Psoas muscle (tissue), 8 donors: ENCODE measurements around the gene ENTHD1. TPM values are rescaled to one million over a fixed set of nuclear protein-coding genes. Genes with fewer than 3 reads are reported as not detected.

Source experiments
- ATAC-seq, 4 donors: fragments of 200-7000 bp; cut with Tn5 transposase; one replicate each; pipeline ENCODE4 v1.9.1; 2020; ENCODE audit warnings: moderate library complexity in 3 of 4, mild to moderate bottlenecking in 2 of 4
- DNase-seq, 2 donors: peaks; one replicate each; pipeline ENCODE4 v3.0.0-alpha.2; 2020
- H3K27ac ChIP-seq: fragments of 200-600 bp; one replicate; pipeline ENCODE4 v1.8.0; 2022
- H3K27me3 ChIP-seq, 3 donors: fragments of 200-600 bp in 1 of 3; one replicate each; pipeline versions ENCODE4 v1.6.1 to v1.8.0; 2013 to 2022; ENCODE audit warnings: low read length in 2 of 3, mild to moderate bottlenecking in 2 of 3, moderate library complexity in 1 of 3; ENCODE audit not compliant: insufficient read depth in 3 of 3
- H3K36me3 ChIP-seq, 2 donors: fragments of 200-600 bp in 1 of 2; one replicate each; pipeline versions ENCODE4 v1.6.1 to v1.8.0; 2013 to 2022; ENCODE audit warnings: low read depth in 1 of 2, mild to moderate bottlenecking in 1 of 2, moderate library complexity in 1 of 2; ENCODE audit not compliant: insufficient read depth in 1 of 2
- H3K4me1 ChIP-seq: fragments of 200-600 bp; one replicate; pipeline ENCODE4 v1.8.0; 2022
- H3K4me3 ChIP-seq: fragments of 200-600 bp; one replicate; pipeline ENCODE4 v1.8.0; 2022; ENCODE audit warnings: mild to moderate bottlenecking
- H3K9me3 ChIP-seq: fragments of 200-600 bp; one replicate; pipeline ENCODE4 v1.8.0; 2022
- CTCF ChIP-seq: fragments of 200-600 bp; IDR thresholded peaks from one replicate; pipeline ENCODE4 v1.8.0; 2022; ENCODE audit warnings: antibody characterized with exemption
- WGBS, 3 donors: extraction: QIAGEN DNeasy Blood & Tissue Kit; methylation state at CpG; one replicate each; pipeline versions ENCODE4 v1.1.6 to v1.1.7; 2013; 5-methylcytosine and 5-hydroxymethylcytosine counted together
- intact Hi-C, 2 donors: fragments of 100-400 bp; cut with DNase I; formaldehyde crosslinking; loops; one replicate each; pipeline versions ENCODE4 v1.11.0 to v1.14.2; 2022
- polyA plus RNA-seq, 3 donors: library from polyadenylated mRNA; stranded (reverse); fragments of 200-250 nt; gene quantifications; one replicate each; pipeline ENCODE4 v1.2.3, GENCODE V29; 2013
- total RNA-seq, 4 donors: library from RNA; stranded (reverse); fragmentation: NEBNext Ultra II Directional in 2 of 4; extraction: Animal tissue kit (Norgen Biotek cat#: 25700) in 2 of 4; gene quantifications; one replicate each; pipeline versions ENCODE4 v1.2.1 to v1.2.4, GENCODE V29; 2021 to 2023
- donor health status: healthy with polysubstance abuse.
- donor health status: DM: no; HTN: no; CAD: no; lungs with moderate emphysema.
- donor health status: Bipolar disorder and iron deficiency.
- donor health status: healthy.
- donor health status: DM: yes; HTN: yes; CAD: no.
- donor health status: DM: no; HTN: no; CAD: no.
- donor health status: DM: no; HTN: no; CAD: no.
- donor health status: DM: yes; HTN: yes; CAD: no.

Gene ENTHD1
- total and polyA plus RNA-seq, 7 donors = not detected

GRCh38 chr22:39722501-39722900 lies 171.1 kb downstream of the ENTHD1 start:
- TF ChIP-seq CTCF = no peak
- H3K9me3 ChIP-seq = no peaks in the 10 kb centered on the region
- H3K36me3 ChIP-seq = no peaks in the 10 kb centered on the region
- intact Hi-C loops = no loop called here
- DNase-seq (no peak), ATAC-seq (no peak)
- H3K27me3 ChIP-seq = peaks cover 0 to 12% (median 0%) of the 10 kb centered on the region in 3 donors
- no peak overlapping the region for H3K4me3 ChIP-seq
- no peaks in the 10 kb centered on the region for H3K4me1 ChIP-seq
- H3K27ac ChIP-seq = no peak overlapping the region
- WGBS, 3 donors = 87 to 94% (median 89%) methylated on average over 4 of the region's 4 CpGs

GRCh38 chr22:39722032-39722325 lies 171.6 kb downstream of the ENTHD1 start:
- H3K4me3 ChIP-seq = no peak overlapping the region
- H3K36me3 ChIP-seq = no peaks in the 10 kb centered on the region
- ATAC-seq (no peak), DNase-seq (no peak)
- H3K9me3 ChIP-seq = no peaks in the 10 kb centered on the region
- H3K4me1 ChIP-seq = no peaks in the 10 kb centered on the region
- H3K27me3 ChIP-seq = peaks cover 0 to 7% (median 0%) of the 10 kb centered on the region in 3 donors
- WGBS, 3 donors = 89 to 93% (median 93%) methylated on average over 6 of the region's 6 CpGs
- TF ChIP-seq CTCF = no peak
- H3K27ac ChIP-seq = no peak overlapping the region
- intact Hi-C loops = no loop called here

- DNase-seq (no peak), ATAC-seq (no peak)
- Histone ChIP-seq H3K36me3 (no peaks in the 10 kb centered on the region), H3K27ac (no peak overlapping the region), H3K4me3 (no peak overlapping the region), H3K27me3 (peaks cover 0 to 5% (median 0%) of the 10 kb centered on the region in 3 donors), H3K9me3 (no peaks in the 10 kb centered on the region), H3K4me1 (no peaks in the 10 kb centered on the region)
- TF ChIP-seq CTCF = no peak
- intact Hi-C loops = no loop called here
- WGBS, 3 donors = 29 to 39% (median 36%) methylated on average over 9 of the region's 9 CpGs
Observed at GRCh38 chr22:39721206-39722031, 172.1 kb downstream of the ENTHD1 start.

- ATAC-seq (no peak), DNase-seq (no peak)
- Histone ChIP-seq H3K4me3 (no peak overlapping the region), H3K27ac (no peak overlapping the region), H3K9me3 (no peaks in the 10 kb centered on the region), H3K36me3 (no peaks in the 10 kb centered on the region), H3K27me3 (no peaks in the 10 kb centered on the region), H3K4me1 (no peaks in the 10 kb centered on the region)
- intact Hi-C loops = no loop called here
- TF ChIP-seq CTCF = no peak
- WGBS, 3 donors = 87 to 91% (median 90%) methylated on average over 15 of the region's 15 CpGs
Observed at GRCh38 chr22:39719559-39720450, 173.8 kb downstream of the ENTHD1 start.
